HG03457 (cell line): ENCODE measurements around the gene MUC12.
"Not testable (repeated sequence)": the region's sequence is repeated elsewhere in the genome, so short reads cannot be mapped to it uniquely, and the experiment has no call there.

Experiments used
- ATAC-seq: cut with Tn5 transposase; IDR thresholded peaks from one replicate; pipeline ENCODE4 v1.9.1; 2021; ENCODE audit warnings: moderate number of reproducible peaks; ENCODE audit not compliant: unreplicated experiment

Gene MUC12

DNA sequence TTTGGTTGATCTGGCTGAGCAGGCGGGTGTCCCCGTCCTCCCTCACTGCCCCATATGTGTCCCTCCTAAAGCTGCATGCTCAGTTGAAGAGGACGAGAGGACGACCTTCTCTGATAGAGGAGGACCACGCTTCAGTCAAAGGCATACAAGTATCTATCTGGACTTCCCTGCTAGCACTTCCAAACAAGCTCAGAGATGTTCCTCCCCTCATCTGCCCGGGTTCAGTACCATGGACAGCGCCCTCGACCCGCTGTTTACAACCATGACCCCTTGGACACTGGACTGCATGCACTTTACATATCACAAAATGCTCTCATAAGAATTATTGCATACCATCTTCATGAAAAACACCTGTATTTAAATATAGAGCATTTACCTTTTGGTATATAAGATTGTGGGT lies 89.0 kb downstream of the MUC12 start:
- ATAC-seq: no peak

DNA sequence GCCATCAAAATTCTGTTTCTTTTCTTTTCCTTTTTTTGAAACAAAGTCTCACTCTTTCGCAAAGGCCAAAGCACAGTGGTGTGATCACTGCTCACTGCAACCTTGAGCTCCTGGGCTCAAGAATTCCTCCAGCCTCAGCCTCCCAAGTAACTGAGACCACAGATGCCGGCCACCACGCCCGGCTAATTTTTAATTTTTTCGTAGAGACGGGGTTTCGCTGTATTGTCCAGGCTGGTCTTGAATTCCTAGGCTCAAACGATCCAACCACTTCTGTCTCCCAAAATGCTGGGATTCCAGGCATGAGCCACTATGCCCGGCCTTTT lies 90.2 kb downstream of the MUC12 start:
- ATAC-seq: no peak

DNA sequence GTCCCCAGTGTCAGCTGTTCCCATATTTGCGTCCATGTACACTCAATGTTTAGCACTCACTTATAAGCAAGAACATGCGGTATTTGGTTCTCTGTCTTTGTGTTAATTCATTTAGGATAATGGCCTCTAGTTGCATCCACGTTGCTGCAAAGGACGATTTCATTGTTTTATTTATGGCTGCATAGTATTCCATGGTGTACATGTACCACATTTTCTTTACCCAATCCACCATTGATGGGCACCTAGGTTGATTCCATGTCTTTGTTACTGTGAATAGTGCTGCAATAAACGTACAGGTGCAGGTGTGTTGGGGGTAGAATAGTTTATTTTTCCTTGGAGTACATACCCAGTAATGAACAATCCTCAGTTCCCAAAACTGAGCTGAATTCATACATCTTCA lies 91.6 kb downstream of the MUC12 start:
- ATAC-seq: no peak

DNA sequence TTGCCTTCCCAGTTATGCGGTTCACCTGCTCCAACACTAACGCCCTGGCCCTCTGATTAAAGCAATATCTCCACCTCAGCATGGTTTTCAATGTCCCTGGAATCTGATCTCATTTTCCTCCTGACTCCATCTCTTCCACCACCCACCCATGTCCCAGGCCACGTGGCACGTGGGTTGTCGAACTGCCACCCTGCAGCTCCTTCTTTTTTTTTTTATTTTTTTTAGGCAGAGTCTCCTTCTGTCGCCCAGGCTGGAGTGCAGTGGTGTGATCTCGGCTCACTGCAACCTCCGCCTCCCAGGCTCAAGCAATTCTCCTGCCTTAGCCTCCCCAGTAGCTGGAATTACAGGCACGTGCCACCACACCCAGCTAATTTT lies 94.8 kb downstream of the MUC12 start:
- ATAC-seq: not testable (repeated sequence)

DNA sequence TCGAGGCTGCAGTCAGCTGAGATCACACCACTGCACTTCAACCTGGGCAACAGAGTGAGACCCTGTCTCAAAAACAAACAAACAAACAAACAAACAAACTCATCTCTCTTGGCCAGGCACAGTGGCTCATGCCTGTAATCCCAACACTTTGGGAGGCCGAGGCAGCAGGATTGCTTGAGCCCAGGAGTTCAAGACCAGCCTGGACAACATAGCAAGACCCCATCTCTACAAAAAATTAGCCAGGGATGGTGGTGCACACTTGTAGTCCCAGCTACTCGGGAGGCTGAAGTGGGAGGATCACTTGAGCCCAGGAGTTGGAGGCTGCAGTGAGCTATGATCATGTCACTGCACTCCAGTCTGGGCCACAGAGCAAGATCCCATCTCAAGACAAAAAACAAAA lies 95.8 kb downstream of the MUC12 start:
- not testable (repeated sequence) for ATAC-seq

DNA sequence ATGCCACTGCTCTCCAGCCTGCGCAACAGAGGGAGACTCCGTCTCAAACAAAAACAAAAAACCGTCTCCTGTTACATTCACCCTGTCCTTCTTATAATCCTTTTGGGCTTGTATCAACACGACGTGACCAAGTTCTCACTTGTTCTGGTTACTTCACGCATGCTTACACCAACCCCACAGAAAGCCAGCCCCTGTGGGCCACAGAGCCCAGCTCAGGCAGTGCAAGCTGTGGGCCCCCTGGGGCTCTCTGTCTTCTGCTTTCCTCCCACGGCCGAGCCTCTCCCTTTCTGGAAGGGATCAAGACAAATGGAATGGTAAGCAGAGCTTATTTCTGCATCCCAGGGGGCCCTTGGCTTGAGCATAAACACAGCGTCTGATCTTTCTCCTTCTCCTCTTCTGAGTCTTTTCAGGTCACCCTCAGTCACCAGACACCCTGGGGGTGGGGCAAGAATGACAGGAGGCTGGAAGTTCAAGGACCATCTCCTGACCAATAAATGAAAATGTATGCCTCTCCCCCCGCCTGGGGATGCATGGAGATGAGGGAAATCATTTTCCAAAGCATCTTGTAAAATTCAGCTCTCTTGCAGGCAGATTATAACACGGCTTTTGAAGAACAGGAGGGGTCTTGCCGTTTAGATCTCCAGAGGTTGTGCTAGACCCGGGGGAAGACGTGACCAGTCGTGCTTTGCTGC lies 96.9 kb downstream of the MUC12 start:
- no peak for ATAC-seq

DNA sequence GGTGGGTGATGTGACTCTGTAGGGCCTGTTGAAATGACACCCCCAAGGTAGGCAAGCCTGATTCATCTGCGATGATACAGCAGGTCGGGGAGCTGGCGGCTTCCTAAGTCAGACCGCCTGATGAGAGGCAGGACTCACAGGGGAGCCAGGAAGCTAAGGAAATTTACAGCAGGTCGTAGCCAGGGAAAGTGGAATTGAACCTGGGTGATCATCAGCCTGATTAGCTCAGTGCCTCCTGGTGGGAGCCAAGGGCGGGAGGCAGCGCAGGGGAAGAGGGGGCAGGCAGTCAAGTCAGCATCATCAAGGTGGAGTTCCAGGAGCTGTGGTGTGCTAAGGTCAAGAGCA lies 97.4 kb downstream of the MUC12 start:
- no peak for ATAC-seq

DNA sequence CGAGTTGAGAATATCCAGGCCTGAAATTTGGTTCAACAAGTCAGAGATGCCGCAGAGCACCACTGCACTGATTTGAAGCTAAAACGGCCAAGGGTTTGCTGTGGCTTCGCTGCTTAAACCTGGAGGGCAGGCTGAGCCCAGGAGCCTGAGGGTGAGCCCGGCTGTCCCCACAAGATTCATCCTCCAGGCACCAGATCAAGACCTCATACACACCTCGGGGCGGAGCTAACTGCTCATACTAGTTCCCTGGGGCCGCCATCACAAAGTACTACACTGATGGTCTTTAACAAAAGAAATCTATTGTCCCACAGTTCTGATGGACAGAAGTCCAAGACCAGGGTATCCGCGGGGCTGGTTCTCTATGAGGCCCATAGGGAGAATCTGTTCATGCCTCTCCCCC lies 99.0 kb downstream of the MUC12 start:
- ATAC-seq: no peak
